DOHH2 (cell line): ENCODE measurements around the gene C16orf92.

Experiments used
- EZH2phosphoT487 ChIP-seq: fragments of 200-600 bp; sonication (generic); IDR thresholded peaks from 2 replicates; pipeline ENCODE4 v1.6.1; 2017; ENCODE audit warnings: borderline replicate concordance, mild to moderate bottlenecking, antibody characterized with exemption, low read length, moderate library complexity, mixed read lengths
- TF ChIP-seq, protein P1 (sequence below): fragments of 200-600 bp; sonication (generic); IDR thresholded peaks from one replicate; pipeline ENCODE4 v1.5.1; 2014; ENCODE audit warnings: antibody characterized with exemption, mild to moderate bottlenecking, low read depth, low read length; ENCODE audit not compliant: poor library complexity, severe bottlenecking

DNA sequence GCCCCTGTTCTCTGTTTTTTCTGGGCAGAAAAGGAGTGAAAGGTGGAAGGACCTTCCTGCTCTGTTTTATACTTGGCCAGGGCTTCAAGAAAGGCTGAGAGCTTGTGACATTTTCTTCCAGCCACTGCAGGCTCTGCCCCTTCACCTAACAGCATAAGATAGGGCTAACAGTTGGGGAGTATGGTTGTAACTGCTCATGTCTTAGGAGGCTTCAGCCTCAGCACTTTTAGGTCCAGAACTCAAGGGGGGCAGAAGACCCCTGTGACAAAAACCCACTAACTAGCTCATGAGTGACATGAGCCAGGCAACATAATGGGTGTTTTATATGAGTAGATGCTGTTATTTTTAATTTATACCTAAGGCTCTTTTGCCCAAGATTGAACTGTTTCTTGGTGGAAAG, 47.5 kb downstream of the C16orf92 start:
- TF ChIP-seq, protein P1, sequence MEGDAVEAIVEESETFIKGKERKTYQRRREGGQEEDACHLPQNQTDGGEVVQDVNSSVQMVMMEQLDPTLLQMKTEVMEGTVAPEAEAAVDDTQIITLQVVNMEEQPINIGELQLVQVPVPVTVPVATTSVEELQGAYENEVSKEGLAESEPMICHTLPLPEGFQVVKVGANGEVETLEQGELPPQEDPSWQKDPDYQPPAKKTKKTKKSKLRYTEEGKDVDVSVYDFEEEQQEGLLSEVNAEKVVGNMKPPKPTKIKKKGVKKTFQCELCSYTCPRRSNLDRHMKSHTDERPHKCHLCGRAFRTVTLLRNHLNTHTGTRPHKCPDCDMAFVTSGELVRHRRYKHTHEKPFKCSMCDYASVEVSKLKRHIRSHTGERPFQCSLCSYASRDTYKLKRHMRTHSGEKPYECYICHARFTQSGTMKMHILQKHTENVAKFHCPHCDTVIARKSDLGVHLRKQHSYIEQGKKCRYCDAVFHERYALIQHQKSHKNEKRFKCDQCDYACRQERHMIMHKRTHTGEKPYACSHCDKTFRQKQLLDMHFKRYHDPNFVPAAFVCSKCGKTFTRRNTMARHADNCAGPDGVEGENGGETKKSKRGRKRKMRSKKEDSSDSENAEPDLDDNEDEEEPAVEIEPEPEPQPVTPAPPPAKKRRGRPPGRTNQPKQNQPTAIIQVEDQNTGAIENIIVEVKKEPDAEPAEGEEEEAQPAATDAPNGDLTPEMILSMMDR = no peak
- no peak for TF ChIP-seq EZH2phosphoT487
